Thyroid gland (tissue), 4 donors: ENCODE results near the gene POPDC2. TPM values are rescaled to one million over a fixed set of nuclear protein-coding genes. Genes with fewer than 3 reads are reported as not detected.

ENCODE experiments used
- DNase-seq, 2 donors: peaks; one replicate each; pipeline ENCODE4 v3.0.0-alpha.2; 2019
- H3K27ac ChIP-seq, 3 donors: fragments of 200-600 bp; sonication (generic); 1 replicate in 2 of 3; 2 replicates in 1 of 3; pipeline ENCODE4 v1.5.1; 2016 to 2019; ENCODE audit warnings: mild to moderate bottlenecking in 1 of 3, moderate library complexity in 1 of 3
- H3K27me3 ChIP-seq: fragments of 200-600 bp; sonication (generic); one replicate; pipeline ENCODE4 v1.5.1; 2019
- H3K36me3 ChIP-seq, 2 donors: fragments of 200-600 bp; sonication (generic); one replicate each; pipeline ENCODE4 v1.5.1; 2016 to 2019
- H3K4me1 ChIP-seq, 2 donors: fragments of 200-600 bp; sonication (generic); one replicate each; pipeline ENCODE4 v1.5.1; 2017 to 2019
- H3K4me3 ChIP-seq, 3 donors: fragments of 200-600 bp; sonication (generic); replicated peaks in 1 of 3; 1 replicate in 2 of 3; 2 replicates in 1 of 3; pipeline ENCODE4 v1.5.1; 2016; ENCODE audit warnings: mild to moderate bottlenecking in 1 of 3
- H3K9me3 ChIP-seq: fragments of 200-600 bp; sonication (generic); one replicate; pipeline ENCODE4 v1.5.1; 2017
- CTCF ChIP-seq, 6 experiments: fragments of 200-600 bp in 3 of 6; fragments of 450-650 bp in 3 of 6; sonication (generic) in 3 of 6; IDR thresholded peaks; one replicate each; pipeline ENCODE4 v1.5.1; 2016 to 2019; ENCODE audit warnings: antibody characterized with exemption in 6 of 6, mild to moderate bottlenecking in 2 of 6, inconsistent platforms in 1 of 6, moderate library complexity in 1 of 6
- POLR2A ChIP-seq, 2 donors: fragments of 450-650 bp; IDR thresholded peaks; one replicate each; pipeline ENCODE4 v1.6.1; 2017; ENCODE audit warnings: antibody characterized with exemption in 2 of 2, mild to moderate bottlenecking in 2 of 2, moderate library complexity in 1 of 2
- WGBS, 2 donors: methylation state at CpG; one replicate each; pipeline ENCODE4 v1.1.5; 2017; 5-methylcytosine and 5-hydroxymethylcytosine counted together
- intact Hi-C: fragments of 100-400 bp; cut with DNase I; formaldehyde crosslinking; loops from one replicate; pipeline ENCODE4 v1.15.1; 2023
- total RNA-seq, 4 donors: library from RNA; depleted of rRNA; stranded (reverse); fragments of >200 nt; gene quantifications; one replicate each; pipeline ENCODE4 v1.2.3, GENCODE V29; 2016

POPDC2 gene
- total RNA-seq, 4 donors from 2014 or later, result 1.9 to 5.4 (median 4.6) TPM

- Histone ChIP-seq H3K4me1 (no peaks in the 10 kb centered on the region), H3K4me3 (no peak overlapping the region), H3K36me3 (no peaks in the 10 kb centered on the region), H3K27me3 (no peaks in the 10 kb centered on the region), H3K27ac (no peak overlapping the region), H3K9me3 (no peaks in the 10 kb centered on the region)
- intact Hi-C loops, result no loop called here
- TF ChIP-seq POLR2A (IDR thresholded peaks at IDR 0.05) (no peak), CTCF (IDR thresholded peaks at IDR 0.05) (no peak)
- DNase-seq, result no peak
- 46 to 47% methylated on average over 2 of the region's 2 CpGs for WGBS, 2 donors
These were observed 6.5 kb downstream of the POPDC2 start for GRCh38 chr3:119653876-119654275.

GRCh38 chr3:119652306-119653033 lies 7.9 kb downstream of the POPDC2 start:
- WGBS, 2 donors, result 89% methylated on average over 7 of the region's 7 CpGs
- peak overlapping the region in 2 of 3 donors; percentile 2 to 45 for H3K27ac ChIP-seq
- no peak for DNase-seq
- intact Hi-C loops, result no loop called here
- TF ChIP-seq CTCF (IDR thresholded peaks at IDR 0.05), result no peak
- no peak for TF ChIP-seq POLR2A (IDR thresholded peaks at IDR 0.05)
- no peaks in the 10 kb centered on the region for H3K27me3 ChIP-seq
- H3K4me3 ChIP-seq, result no peak overlapping the region
- H3K4me1 ChIP-seq, result peaks cover 9 to 10% of the 10 kb centered on the region in 2 donors
- no peaks in the 10 kb centered on the region for H3K36me3 ChIP-seq
- H3K9me3 ChIP-seq, result no peaks in the 10 kb centered on the region

GRCh38 chr3:119649761-119650160 lies 10.6 kb downstream of the POPDC2 start:
- Histone ChIP-seq H3K9me3 (no peaks in the 10 kb centered on the region), H3K27me3 (no peaks in the 10 kb centered on the region), H3K4me3 (no peak overlapping the region), H3K4me1 (peaks cover 20 to 21% of the 10 kb centered on the region in 2 donors), H3K36me3 (no peaks in the 10 kb centered on the region), H3K27ac (no peak overlapping the region)
- TF ChIP-seq POLR2A (IDR thresholded peaks at IDR 0.05) (no peak), CTCF (IDR thresholded peaks at IDR 0.05) (no peak)
- no peak for DNase-seq
- intact Hi-C loops, result no loop called here
- 75 to 82% methylated on average over 3 of the region's 3 CpGs for WGBS, 2 donors

- intact Hi-C loops, result no loop called here
- Histone ChIP-seq H3K4me3 (no peak overlapping the region), H3K9me3 (no peaks in the 10 kb centered on the region), H3K27ac (peak overlapping the region; percentile 66 to 89 (median 87)), H3K36me3 (no peaks in the 10 kb centered on the region), H3K4me1 (peaks cover 24 to 25% of the 10 kb centered on the region in 2 donors), H3K27me3 (no peaks in the 10 kb centered on the region)
- no peak for TF ChIP-seq POLR2A (IDR thresholded peaks at IDR 0.05)
- TF ChIP-seq CTCF (IDR thresholded peaks at IDR 0.05), result no peak
- DNase-seq, result peak; percentile 61 to 71
- 41 to 53% methylated on average over 12 of the region's 12 CpGs for WGBS, 2 donors
These were observed 12.4 kb downstream of the POPDC2 start for GRCh38 chr3:119647843-119648575.

- Histone ChIP-seq H3K27me3 (no peaks in the 10 kb centered on the region), H3K4me3 (no peak overlapping the region), H3K9me3 (no peaks in the 10 kb centered on the region), H3K27ac (peak overlapping the region; percentile 66 to 89 (median 87)), H3K36me3 (no peaks in the 10 kb centered on the region), H3K4me1 (peaks cover 24 to 28% of the 10 kb centered on the region in 2 donors)
- DNase-seq, result peak; percentile 26 to 54
- intact Hi-C loops, result no loop called here
- no peak for TF ChIP-seq CTCF (IDR thresholded peaks at IDR 0.05)
- TF ChIP-seq POLR2A (IDR thresholded peaks at IDR 0.05), result peak in 1 of 2 donors; percentile 11
- 51 to 64% methylated on average over 2 of the region's 2 CpGs for WGBS, 2 donors
These were observed 13.2 kb downstream of the POPDC2 start for GRCh38 chr3:119647171-119647570.
